ENCODE data around the gene GRAMD2B. TPM values are rescaled to one million over a fixed set of nuclear protein-coding genes. Genes with fewer than 3 reads are reported as not detected.
"Not testable (repeated sequence)": the region's sequence is repeated elsewhere in the genome, so short reads cannot be mapped to it uniquely, and the experiment has no call there.

GRAMD2B gene
- total RNA-seq, 1 experiment from 2014 or later, result 4.1 TPM

- peaks cover 18% of the 10 kb centered on the region; the same call in 1 of the 2 replicates for H3K9me3 ChIP-seq (ENCODE audit: control insufficient read depth, insufficient read depth, low read depth, low read length)
- DNase-seq (ENCODE audit: low read depth, low spot score) (no peak), ATAC-seq (no peak)
- in situ Hi-C loops (cut with HindIII; ENCODE audit: low pct_unique_long_range_greater_than_20kb, low sequenced_read_pairs) (no loop called here), intact Hi-C loops (cut with micrococcal nuclease; ENCODE audit: unreplicated experiment) (no loop called here)
- no TSS peak for BruUV-seq (replicated peaks)
- CTCF ChIA-PET, result no interaction called here
- no peak overlapping the region for H3K27ac ChIP-seq (ENCODE audit: low read length)
- no peak for TF ChIP-seq CTCF (IDR thresholded peaks at IDR 0.05)
- TF ChIP-seq REST (IDR thresholded peaks at IDR 0.05; ENCODE audit: insufficient read depth in 1 of 2, low read depth in 2 of 2, low read length in 1 of 2), result no peak
- TF ChIP-seq POLR2AphosphoS5 (IDR thresholded peaks at IDR 0.05; ENCODE audit: low read depth, low read length), result no peak
- TF ChIP-seq TCF7L2 (IDR thresholded peaks at IDR 0.05; ENCODE audit: low read depth, low read length), result no peak
- TF ChIP-seq SIN3A (IDR thresholded peaks at IDR 0.05; ENCODE audit: borderline replicate concordance, insufficient read depth, low read depth, low read length), result no peak
- H3K36me3 ChIP-seq (ENCODE audit: control insufficient read depth, insufficient read depth, low read length), result no peaks in the 10 kb centered on the region
- no peaks in the 10 kb centered on the region for H3K27me3 ChIP-seq (ENCODE audit: control insufficient read depth, insufficient read depth, low read length)
- POLR2A ChIA-PET, result no interaction called here
- H3K4me1 ChIP-seq (ENCODE audit: control insufficient read depth, insufficient read depth, low read length), result no peaks in the 10 kb centered on the region
- no peak overlapping the region for H3K4me3 ChIP-seq (ENCODE audit: low read depth in 2 of 2, low read length in 2 of 2)
These were observed 27.6 kb upstream of the GRAMD2B start for GRCh38 chr5:126395605-126396004.

GRCh38 chr5:126396721-126397120 is 26.5 kb upstream of the GRAMD2B start:
- H3K36me3 ChIP-seq (ENCODE audit: control insufficient read depth, insufficient read depth, low read length); H3K27me3 ChIP-seq (ENCODE audit: control insufficient read depth, insufficient read depth, low read length); H3K4me3 ChIP-seq (ENCODE audit: low read depth in 2 of 2, low read length in 2 of 2); POLR2A ChIA-PET; H3K4me1 ChIP-seq (ENCODE audit: control insufficient read depth, insufficient read depth, low read length); DNase-seq (ENCODE audit: low read depth, low spot score); H3K27ac ChIP-seq (ENCODE audit: low read length); CTCF ChIA-PET; intact Hi-C loops (cut with micrococcal nuclease; ENCODE audit: unreplicated experiment); ATAC-seq; in situ Hi-C loops (cut with HindIII; ENCODE audit: low pct_unique_long_range_greater_than_20kb, low sequenced_read_pairs); BruUV-seq (replicated peaks): not testable (repeated sequence)
- peaks cover 23% of the 10 kb centered on the region; the same call in 1 of the 2 replicates for H3K9me3 ChIP-seq (ENCODE audit: control insufficient read depth, insufficient read depth, low read depth, low read length)

GRCh38 chr5:126398791-126399190 is 24.4 kb upstream of the GRAMD2B start:
- no peaks in the 10 kb centered on the region for H3K4me1 ChIP-seq (ENCODE audit: control insufficient read depth, insufficient read depth, low read length)
- no peak overlapping the region for H3K4me3 ChIP-seq (ENCODE audit: low read depth in 2 of 2, low read length in 2 of 2)
- no peak for ATAC-seq
- ChIA-PET CTCF (no interaction called here), POLR2A (no interaction called here)
- BruUV-seq (replicated peaks), result no TSS peak
- intact Hi-C loops (cut with micrococcal nuclease; ENCODE audit: unreplicated experiment), result no loop called here
- peaks cover 23% of the 10 kb centered on the region; the same call in 1 of the 2 replicates for H3K9me3 ChIP-seq (ENCODE audit: control insufficient read depth, insufficient read depth, low read depth, low read length)
- TF ChIP-seq SIN3A (IDR thresholded peaks at IDR 0.05; ENCODE audit: borderline replicate concordance, insufficient read depth, low read depth, low read length) (no peak), CTCF (IDR thresholded peaks at IDR 0.05) (no peak), REST (IDR thresholded peaks at IDR 0.05; ENCODE audit: insufficient read depth in 1 of 2, low read depth in 2 of 2, low read length in 1 of 2) (no peak), POLR2AphosphoS5 (IDR thresholded peaks at IDR 0.05; ENCODE audit: low read depth, low read length) (no peak), TCF7L2 (IDR thresholded peaks at IDR 0.05; ENCODE audit: low read depth, low read length) (no peak)
- H3K27ac ChIP-seq (ENCODE audit: low read length), result no peak overlapping the region
- DNase-seq (ENCODE audit: low read depth, low spot score), result no peak
- in situ Hi-C loops (cut with HindIII; ENCODE audit: low pct_unique_long_range_greater_than_20kb, low sequenced_read_pairs), result no loop called here
- H3K36me3 ChIP-seq (ENCODE audit: control insufficient read depth, insufficient read depth, low read length), result no peaks in the 10 kb centered on the region
- H3K27me3 ChIP-seq (ENCODE audit: control insufficient read depth, insufficient read depth, low read length), result no peaks in the 10 kb centered on the region
